ENCODE results near the gene APOL1.
"Not testable (repeated sequence)": the region's sequence is repeated elsewhere in the genome, so short reads cannot be mapped to it uniquely, and the experiment has no call there.

APOL1 gene

DNA sequence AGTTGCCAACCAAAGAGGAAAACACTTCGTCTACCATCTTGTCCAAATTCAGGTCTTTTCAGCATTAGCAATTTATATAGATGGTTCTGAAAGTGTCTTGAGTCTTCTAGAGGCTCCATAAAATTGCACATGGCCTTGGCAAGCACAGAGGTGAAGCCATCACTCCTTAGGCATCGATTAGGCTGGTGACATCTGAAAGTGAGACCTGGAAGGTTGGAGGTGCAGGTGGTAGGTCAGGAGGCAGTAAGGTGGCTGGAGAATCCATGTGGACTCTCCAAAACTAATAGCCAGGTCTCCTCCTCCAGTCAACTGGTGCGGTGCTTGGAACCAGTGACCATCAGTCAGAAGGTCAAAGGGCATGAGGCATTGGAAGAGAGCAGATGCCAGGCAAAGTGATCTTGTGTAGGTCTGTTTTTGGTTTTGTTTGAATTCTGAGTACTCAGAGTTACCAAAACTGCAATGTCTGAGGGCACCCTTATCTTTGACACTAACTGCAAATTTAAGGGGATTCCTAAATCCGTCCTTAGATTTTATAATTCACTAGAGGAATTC, 7.1 kb upstream of the APOL1 start:
- DNase-seq: no peak

- no peak for DNase-seq
These were observed 6.2 kb upstream of the APOL1 start for GRCh38 chr22:36246718-36247117.

DNA sequence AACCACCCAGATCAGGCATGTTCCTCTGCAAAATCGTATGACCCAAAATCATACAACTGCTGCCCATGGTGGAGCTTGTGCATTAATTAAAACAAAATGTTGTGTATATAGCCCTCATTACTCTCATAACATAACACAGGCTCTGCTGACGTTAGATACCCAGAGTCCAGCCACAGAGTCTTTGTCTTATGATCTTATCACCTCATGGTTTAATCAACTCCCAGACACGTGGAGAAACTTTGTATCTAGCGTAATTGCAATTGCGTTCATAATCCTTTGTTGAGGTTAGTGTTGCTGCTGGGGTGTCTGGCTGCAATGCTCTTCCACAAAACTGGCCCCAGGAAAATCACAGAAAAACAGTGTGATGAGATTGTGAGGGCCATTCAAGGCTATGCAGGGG, 5.0 kb upstream of the APOL1 start:
- DNase-seq: no peak

GRCh38 chr22:36249160-36249559, 3.8 kb upstream of the APOL1 start:
- no peak for DNase-seq

DNA sequence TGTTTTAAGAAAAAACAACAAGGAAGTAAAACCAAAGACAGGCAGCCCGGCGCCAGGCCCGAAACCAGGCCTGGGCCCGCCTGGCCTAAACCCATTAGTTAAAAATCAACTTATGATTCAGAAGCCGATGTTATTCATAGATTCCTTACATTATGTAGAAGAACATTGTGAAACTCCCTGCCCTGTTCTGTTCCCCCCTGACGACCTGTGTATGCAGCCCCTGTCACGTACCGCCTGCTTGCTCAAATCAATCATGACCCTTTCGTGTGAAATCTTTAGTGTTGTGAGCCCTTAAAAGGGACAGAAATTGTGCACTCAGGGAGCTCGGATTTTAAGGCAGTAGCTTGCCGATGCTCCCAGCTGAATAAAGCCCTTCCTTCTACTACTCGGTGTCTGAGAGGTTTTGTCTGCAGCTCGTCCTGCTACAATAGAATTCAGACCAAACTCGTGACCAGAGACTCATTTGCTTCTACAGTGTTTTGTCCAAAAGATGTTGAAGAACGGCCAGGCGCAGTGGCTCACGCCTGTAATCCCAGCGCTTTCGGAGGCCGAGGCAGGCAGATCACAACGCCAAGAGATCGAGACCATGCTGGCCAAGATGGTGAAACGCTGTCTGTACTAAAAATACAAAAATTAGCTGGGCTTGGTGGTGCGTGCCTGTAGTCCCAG, 2.5 kb upstream of the APOL1 start:
- DNase-seq: peak; percentile 9

- not testable (repeated sequence) for DNase-seq
These were observed 839 bp upstream of the APOL1 start for GRCh38 chr22:36251979-36252608.

DNA sequence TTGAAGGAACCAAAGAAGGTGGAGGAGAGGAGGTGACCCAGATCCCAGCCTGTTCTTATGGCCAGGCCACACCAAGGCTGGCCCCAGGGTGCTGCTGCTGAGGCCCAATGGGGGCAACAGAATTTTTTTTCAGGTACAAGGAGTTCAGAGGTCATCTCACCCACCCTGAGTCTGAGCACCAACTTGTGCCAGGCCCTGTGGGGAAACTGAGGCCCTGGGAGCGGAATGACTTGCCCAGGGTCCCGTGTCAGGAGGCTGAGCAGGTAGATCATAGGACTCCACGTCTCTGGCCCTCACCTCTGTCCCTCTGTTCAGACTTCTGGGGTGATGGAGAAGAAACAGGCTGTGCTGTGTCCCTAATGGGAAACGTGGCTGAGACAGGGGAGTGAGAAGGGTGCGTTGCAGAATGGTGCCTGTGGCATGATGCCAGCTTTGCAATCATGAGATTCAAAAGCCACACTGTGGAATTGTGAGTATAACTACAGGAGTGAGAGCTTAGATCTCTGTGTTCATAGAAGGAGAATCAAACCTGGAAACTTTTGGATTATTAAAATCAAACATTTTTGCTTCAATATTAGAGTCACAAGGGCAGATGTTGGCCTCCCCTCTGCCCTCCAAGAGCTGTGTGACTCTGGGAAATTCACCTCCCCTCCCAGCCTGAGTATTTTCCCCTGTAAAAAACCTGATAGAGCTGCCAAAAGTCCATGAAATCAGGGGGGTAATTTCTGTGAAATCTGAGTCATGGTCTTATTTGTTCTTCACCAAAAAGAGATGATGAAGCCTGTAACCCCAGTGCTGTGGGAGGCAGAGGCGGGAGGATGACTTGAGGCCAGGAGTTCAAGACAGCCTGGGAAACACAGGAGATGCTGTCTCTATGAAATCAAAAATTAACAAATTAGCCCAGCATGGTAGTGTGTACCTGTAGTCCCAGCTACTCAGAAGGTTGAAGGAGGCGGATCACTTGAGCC, 874 bp downstream of the APOL1 start:
- no peak for DNase-seq

DNA sequence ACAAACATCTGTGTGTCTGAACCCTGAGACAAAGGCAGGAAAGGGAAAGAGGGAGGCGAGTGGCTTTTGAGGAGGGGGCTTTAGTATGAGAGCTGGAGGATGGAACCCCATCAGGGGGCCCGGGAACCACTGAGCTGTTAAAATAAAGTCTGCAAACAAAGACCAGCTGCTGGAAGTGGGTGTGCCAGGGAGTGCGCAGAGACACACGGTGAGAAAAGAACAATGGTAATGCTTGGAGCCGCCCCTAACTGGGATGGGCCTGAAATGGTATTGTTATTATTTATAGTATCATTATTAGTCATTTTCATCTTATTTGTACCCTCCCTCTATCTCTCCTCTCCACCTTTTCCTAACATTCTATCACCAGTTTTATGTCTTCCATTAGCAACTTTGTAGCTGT, 2.6 kb downstream of the APOL1 start:
- not testable (repeated sequence) for DNase-seq

DNA sequence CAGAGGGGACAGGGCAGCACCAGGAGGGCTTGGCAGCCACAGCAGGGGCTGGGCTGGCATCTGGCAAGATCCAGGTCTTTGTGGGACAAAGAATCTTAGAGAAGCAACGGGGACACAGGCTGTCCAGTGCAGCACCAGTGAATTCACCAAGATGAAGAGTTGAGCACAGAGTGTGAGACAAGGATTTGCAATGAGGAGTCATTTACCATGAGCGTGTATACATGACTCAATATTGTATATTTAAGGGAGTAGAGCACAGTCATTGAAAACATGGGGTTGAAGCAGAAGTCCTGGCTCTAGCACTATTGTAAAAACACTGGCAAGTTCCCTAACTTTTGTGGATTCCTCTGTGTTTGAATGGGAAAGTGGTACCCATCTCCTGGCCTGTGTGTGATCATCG, 3.5 kb downstream of the APOL1 start:
- DNase-seq: no peak

- DNase-seq: no peak
These were observed 4.4 kb downstream of the APOL1 start for GRCh38 chr22:36257308-36257707.

DNA sequence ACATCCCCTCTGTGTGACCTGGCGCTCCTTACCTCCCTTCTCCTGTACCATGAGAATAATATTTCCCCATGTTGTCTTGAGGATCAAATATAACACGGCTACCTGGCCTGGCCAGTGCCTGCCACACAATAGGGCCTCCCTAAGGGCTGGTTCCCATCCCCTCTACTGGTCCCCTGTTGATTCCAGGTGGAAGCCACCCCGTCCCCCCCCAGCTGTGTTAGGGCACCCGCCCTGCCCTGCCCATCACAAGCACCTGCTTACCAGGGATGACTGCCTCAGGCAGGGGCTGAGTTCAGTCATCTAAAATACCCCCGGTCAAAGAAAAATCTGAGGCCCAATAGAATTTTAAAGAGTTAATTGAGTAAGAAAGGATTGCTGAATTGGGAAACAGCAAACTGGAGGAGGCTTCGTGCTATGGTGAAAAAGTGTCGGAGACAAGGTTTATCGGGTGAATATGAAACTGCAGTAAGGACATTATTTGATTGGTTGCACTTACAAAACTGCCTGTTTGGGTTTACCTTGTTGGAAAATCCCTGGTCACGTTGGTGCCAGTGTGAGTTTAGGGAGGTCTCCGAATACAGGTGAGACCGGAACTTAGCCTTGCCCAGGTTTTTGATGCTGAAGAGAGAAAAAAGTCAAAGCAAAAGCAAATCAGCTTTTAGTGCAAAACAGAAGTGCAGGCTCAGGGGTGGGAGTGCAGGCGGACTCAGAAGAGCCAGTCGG, 5.2 kb downstream of the APOL1 start:
- DNase-seq: no peak

GRCh38 chr22:36258701-36259614, 6.0 kb downstream of the APOL1 start:
- DNase-seq: no peak

GRCh38 chr22:36259615-36260300, 6.8 kb downstream of the APOL1 start:
- DNase-seq: no peak

DNA sequence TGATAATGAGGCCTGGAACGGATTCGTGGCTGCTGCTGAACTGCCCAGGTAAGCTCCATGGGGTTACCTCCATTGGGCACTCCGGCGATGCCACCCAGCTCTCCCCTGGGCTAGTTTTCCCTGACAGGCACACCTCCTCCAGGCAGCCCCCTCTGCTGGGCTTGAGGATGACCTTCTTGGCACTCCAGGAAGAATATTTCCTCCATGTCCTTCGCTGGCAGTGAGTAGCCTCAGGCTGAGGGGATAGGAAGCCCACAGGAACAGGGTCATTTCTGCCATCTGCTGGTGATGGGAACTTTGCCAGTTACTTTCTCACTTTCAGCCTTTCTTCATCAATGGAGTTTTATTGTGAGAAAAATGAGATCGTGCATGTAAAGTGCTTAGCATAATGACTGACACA, 8.7 kb downstream of the APOL1 start:
- not testable (repeated sequence) for DNase-seq

DNA sequence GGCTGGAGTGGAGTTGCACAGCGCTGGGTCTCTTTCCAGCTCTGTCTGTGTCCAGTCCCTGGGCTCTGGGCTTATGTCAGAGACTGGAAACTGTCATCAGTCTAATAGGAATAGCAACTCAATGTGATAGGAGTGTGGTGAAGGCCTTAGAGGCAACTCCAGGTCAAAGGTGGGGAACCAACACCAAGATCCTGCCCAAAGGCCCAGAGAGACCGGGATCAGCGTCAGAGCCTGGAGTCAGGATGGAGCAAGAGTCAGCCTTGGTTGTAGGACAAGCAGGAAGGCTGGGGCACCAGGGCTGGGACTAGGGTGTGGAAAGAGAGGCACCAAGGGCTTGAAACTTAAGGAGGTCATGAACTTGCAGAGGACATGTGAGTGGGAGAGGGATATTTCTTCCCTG, 9.4 kb downstream of the APOL1 start:
- not testable (repeated sequence) for DNase-seq

- DNase-seq: not testable (repeated sequence)
These were observed 10.3 kb downstream of the APOL1 start for GRCh38 chr22:36263216-36263673.

- not testable (repeated sequence) for DNase-seq
These were observed 11.1 kb downstream of the APOL1 start for GRCh38 chr22:36263886-36264664.

DNA sequence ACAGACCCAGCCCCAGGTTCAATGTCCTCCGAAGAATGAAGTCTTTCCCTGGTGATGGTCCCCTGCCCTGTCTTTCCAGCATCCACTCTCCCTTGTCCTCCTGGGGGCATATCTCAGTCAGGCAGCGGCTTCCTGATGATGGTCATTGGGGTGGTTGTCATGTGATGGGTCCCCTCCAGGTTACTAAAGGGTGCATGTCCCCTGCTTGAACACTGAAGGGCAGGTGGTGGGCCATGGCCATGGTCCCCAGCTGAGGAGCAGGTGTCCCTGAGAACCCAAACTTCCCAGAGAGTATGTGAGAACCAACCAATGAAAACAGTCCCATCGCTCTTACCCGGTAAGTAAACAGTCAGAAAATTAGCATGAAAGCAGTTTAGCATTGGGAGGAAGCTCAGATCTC, 14.1 kb downstream of the APOL1 start:
- DNase-seq: no peak

- DNase-seq: no peak
These were observed 15.1 kb downstream of the APOL1 start for GRCh38 chr22:36267896-36268485.
